ENCODE measurements around the gene FRMD4A.
"Not testable (repeated sequence)": the region's sequence is repeated elsewhere in the genome, so short reads cannot be mapped to it uniquely, and the experiment has no call there.

FRMD4A gene

DNA sequence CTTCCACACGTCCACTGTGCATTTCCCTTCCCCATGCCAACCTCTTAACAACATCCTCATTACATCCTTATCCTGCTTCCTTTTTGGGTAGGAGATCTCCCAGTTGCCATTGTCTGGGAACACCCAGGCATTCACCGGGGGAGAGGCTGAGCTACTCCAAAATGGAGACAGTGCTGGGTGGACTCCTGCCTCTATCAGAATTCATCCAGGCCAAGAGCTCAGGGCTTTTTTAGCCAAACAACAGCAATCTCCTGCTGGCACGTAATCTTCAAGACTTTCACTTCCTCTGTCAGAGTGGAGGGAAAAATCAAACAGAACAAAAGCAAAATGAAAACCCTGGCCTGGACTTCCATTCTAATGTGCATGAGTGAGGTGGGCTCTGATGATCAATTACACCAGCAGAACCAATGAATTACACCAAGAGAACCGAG is 499.0 kb downstream of the FRMD4A start:
- no peak overlapping the region for H3K4me3 ChIP-seq (replicated peaks; ENCODE audit: low read depth, low read length)
- TF ChIP-seq, protein P1, sequence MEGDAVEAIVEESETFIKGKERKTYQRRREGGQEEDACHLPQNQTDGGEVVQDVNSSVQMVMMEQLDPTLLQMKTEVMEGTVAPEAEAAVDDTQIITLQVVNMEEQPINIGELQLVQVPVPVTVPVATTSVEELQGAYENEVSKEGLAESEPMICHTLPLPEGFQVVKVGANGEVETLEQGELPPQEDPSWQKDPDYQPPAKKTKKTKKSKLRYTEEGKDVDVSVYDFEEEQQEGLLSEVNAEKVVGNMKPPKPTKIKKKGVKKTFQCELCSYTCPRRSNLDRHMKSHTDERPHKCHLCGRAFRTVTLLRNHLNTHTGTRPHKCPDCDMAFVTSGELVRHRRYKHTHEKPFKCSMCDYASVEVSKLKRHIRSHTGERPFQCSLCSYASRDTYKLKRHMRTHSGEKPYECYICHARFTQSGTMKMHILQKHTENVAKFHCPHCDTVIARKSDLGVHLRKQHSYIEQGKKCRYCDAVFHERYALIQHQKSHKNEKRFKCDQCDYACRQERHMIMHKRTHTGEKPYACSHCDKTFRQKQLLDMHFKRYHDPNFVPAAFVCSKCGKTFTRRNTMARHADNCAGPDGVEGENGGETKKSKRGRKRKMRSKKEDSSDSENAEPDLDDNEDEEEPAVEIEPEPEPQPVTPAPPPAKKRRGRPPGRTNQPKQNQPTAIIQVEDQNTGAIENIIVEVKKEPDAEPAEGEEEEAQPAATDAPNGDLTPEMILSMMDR (IDR thresholded peaks at IDR 0.05; ENCODE audit: low read depth, low read length, missing control alignments), result no peak
- no peak for DNase-seq (ENCODE audit: extremely low read depth, low read depth)

DNA sequence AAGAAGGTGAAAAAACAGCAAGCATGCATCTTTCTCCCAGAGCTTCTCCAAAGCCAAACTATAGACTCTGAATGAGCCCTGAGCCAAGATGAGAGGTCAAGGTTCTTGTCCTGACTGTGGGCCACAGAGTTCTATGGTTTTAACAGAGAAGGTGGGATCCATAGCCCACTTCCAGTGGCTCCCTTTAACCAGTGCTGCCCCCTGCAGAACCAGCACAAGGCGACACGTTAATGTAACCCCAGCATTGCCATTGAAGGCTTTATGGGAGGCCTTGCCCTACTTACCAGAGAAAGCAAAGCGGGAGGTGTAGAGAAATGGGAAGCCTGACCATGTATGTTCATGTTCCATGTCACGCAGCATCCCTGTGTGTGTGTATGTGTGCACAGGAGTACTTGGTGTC is 500.3 kb downstream of the FRMD4A start:
- TF ChIP-seq, protein P1 (IDR thresholded peaks at IDR 0.05; ENCODE audit: low read depth, low read length, missing control alignments), result no peak
- DNase-seq (ENCODE audit: extremely low read depth, low read depth), result no peak
- H3K4me3 ChIP-seq (replicated peaks; ENCODE audit: low read depth, low read length), result no peak overlapping the region

DNA sequence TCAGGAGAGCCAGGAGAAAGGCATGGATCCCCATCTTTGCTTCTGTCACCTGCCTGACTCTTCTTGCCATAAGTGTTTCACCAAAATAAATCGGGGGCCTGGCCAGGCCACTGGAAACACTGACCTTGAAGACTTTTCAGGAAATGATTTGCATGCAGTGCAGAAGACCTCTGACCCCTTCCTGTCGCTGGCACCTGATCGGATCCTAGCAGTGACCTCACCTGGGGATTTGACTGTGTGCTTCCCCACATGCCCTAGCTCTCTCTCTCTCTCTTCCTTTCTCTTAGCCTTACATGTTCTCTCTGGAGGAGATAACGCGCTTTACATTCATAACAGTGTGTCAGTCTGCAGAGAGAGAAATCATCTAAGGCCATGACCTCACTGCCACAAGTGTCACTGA is 500.9 kb downstream of the FRMD4A start:
- TF ChIP-seq, protein P1 (IDR thresholded peaks at IDR 0.05; ENCODE audit: low read depth, low read length, missing control alignments), result no peak
- no peak overlapping the region for H3K4me3 ChIP-seq (replicated peaks; ENCODE audit: low read depth, low read length)
- DNase-seq (ENCODE audit: extremely low read depth, low read depth), result no peak

DNA sequence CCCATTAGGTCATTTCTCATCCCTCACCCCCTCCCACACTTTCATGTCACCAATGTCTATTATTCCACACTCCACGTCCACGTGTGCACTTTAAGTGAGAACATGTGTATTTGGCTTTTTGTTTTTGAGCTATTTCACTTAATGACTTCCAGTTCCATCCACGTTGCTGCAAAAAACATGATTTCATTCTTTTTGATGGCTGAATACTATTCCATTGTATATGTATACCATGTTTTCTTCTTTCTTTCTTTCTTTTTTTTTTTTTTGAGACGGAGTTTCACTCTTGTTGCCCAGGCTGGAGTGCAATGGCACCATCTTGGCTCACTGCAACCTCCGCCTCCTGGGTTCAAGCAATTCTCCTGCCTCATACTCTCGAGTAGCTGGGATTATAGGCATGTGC is 502.4 kb downstream of the FRMD4A start:
- DNase-seq (ENCODE audit: extremely low read depth, low read depth); H3K4me3 ChIP-seq (replicated peaks; ENCODE audit: low read depth, low read length): not testable (repeated sequence)

DNA sequence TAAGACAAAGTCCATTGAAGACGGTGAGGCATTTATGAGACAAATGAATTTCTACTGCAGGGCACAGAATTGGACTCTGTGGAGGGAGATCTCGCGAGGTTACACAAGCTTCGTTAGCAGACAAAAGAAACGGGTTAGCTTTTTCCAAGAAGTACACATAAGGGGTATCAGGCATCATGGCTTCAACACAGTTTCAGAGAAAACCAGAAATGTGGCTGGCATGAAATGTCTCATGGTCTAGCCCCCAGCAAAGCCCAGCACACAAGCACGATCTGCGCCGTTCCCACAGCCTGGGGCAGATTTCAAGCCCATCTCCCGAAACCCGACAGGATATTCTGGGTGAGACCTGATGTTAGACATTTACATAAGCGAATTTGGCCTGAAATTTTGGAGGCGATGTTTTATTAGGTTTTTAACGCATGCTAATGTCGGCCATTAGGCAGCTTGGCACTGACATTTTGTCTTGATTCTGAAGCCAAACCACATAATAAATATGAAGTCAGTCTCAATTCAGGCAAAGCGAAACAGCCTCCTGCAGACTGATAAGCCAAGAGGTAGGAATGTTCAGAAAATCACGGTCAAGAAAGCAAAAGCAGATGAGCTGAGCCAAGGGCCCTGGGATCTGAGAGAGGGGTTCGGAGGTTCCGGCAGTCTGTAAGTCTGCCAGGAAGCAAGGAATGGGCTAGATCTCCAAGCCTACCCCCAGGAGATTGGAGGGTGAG is 503.5 kb downstream of the FRMD4A start:
- DNase-seq (ENCODE audit: extremely low read depth, low read depth), result no peak
- TF ChIP-seq, protein P1 (IDR thresholded peaks at IDR 0.05; ENCODE audit: low read depth, low read length, missing control alignments), result no peak
- no peak overlapping the region for H3K4me3 ChIP-seq (replicated peaks; ENCODE audit: low read depth, low read length)

DNA sequence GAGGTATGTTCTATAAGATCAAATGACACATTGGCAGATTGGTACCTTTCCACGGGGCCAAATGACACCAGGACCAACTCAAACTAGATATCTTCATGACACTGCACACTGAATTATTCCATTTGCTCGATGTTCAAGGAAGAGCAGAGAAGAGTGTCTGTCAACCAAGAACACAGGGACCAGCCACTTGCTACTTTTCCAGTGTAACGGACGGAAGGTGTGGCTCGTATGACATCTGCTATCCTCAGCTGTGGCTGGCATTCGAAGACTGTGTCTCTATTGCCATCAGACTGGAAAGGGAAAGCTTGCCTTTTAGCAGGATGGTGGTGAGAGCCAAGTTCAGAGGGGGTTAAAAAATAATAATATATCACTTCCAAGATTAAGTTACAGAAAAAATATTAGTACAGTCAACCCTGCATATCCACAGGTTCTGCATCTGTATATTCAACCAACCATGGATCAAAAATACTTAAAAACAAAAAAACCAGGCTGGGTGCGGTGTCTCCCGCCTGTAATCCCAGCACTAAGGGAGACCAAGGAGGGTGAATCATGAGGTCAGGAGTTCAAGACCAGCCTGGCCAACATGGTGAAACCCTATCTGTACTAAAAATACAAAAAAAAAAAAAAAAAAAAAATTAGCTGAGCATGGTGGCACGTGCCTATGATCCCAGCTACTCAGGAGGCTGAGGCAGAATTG is 506.9 kb downstream of the FRMD4A start:
- TF ChIP-seq, protein P1 (IDR thresholded peaks at IDR 0.05; ENCODE audit: low read depth, low read length, missing control alignments), result no peak
- no peak for DNase-seq (ENCODE audit: extremely low read depth, low read depth)
- no peak overlapping the region for H3K4me3 ChIP-seq (replicated peaks; ENCODE audit: low read depth, low read length)

DNA sequence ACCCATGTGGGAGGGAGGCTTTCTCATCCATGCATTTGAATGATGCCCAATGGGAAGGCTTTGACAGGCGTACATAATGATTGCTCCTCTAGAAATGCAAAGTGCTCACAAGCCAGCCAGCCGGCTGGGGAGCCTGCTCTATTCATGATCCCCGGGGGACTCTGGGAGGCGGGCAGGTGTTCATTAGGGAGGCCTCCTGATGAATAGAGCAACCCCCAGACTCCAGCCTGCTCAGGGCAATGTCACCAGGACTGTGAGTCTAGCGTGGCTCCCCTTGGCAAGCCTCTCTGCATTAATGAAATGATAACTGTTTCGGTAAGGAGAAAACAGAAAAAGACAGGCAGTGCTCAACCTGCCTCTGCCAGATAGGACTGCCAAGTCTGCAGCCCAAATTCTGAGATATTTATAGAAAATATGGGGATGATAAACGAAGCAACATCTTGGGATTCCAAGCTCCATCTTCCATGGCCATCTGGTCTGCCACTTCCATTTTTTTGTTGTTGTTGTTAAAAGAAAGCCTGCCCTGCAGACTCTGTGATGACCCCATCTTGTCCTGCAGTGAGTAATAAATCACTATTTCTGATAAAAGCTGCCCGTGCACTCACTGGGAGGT is 507.5 kb downstream of the FRMD4A start:
- H3K4me3 ChIP-seq (replicated peaks; ENCODE audit: low read depth, low read length), result no peak overlapping the region
- no peak for DNase-seq (ENCODE audit: extremely low read depth, low read depth)
- TF ChIP-seq, protein P1 (IDR thresholded peaks at IDR 0.05; ENCODE audit: low read depth, low read length, missing control alignments), result no peak
